ENCODE measurements around the gene MRPS18C.
"Not testable (repeated sequence)": the region's sequence is repeated elsewhere in the genome, so short reads cannot be mapped to it uniquely, and the experiment has no call there.

Gene MRPS18C

GRCh38 chr4:83501671-83502070 is 45.8 kb downstream of the MRPS18C start:
- not testable (repeated sequence) for H3K27ac ChIP-seq (ENCODE audit: low read depth, low read length); H3K9ac ChIP-seq (ENCODE audit: low read depth, low read length); H3K4me3 ChIP-seq (ENCODE audit: low read length); H3K9me3 ChIP-seq (ENCODE audit: insufficient read depth, low read depth, low read length); H3K36me3 ChIP-seq (ENCODE audit: insufficient read depth, low read length); H3K27me3 ChIP-seq (ENCODE audit: insufficient read depth, low read length); H3K4me1 ChIP-seq (ENCODE audit: insufficient read depth, low read length)
- WGBS = 94% methylated on average over 3 of the region's 3 CpGs

GRCh38 chr4:83503974-83504373 is 48.1 kb downstream of the MRPS18C start:
- H3K36me3 ChIP-seq (ENCODE audit: insufficient read depth, low read length) = no peaks in the 10 kb centered on the region
- no peak overlapping the region for H3K4me3 ChIP-seq (ENCODE audit: low read length)
- no peaks in the 10 kb centered on the region for H3K27me3 ChIP-seq (ENCODE audit: insufficient read depth, low read length)
- no peaks in the 10 kb centered on the region for H3K4me1 ChIP-seq (ENCODE audit: insufficient read depth, low read length)
- H3K9ac ChIP-seq (ENCODE audit: low read depth, low read length) = no peak overlapping the region
- no peaks in the 10 kb centered on the region for H3K9me3 ChIP-seq (ENCODE audit: insufficient read depth, low read depth, low read length)
- no peak overlapping the region for H3K27ac ChIP-seq (ENCODE audit: low read depth, low read length)

GRCh38 chr4:83504503-83504902 is 48.6 kb downstream of the MRPS18C start:
- Histone ChIP-seq H3K9ac (ENCODE audit: low read depth, low read length) (no peak overlapping the region), H3K4me1 (ENCODE audit: insufficient read depth, low read length) (no peaks in the 10 kb centered on the region), H3K27me3 (ENCODE audit: insufficient read depth, low read length) (no peaks in the 10 kb centered on the region), H3K27ac (ENCODE audit: low read depth, low read length) (no peak overlapping the region), H3K36me3 (ENCODE audit: insufficient read depth, low read length) (no peaks in the 10 kb centered on the region), H3K4me3 (ENCODE audit: low read length) (no peak overlapping the region), H3K9me3 (ENCODE audit: insufficient read depth, low read depth, low read length) (no peaks in the 10 kb centered on the region)
- 78% methylated on average over 4 of the region's 4 CpGs for WGBS

- no peak overlapping the region for H3K4me3 ChIP-seq (ENCODE audit: low read length)
- H3K9ac ChIP-seq (ENCODE audit: low read depth, low read length) = no peak overlapping the region
- no peak overlapping the region for H3K27ac ChIP-seq (ENCODE audit: low read depth, low read length)
- H3K27me3 ChIP-seq (ENCODE audit: insufficient read depth, low read length) = no peaks in the 10 kb centered on the region
- H3K4me1 ChIP-seq (ENCODE audit: insufficient read depth, low read length) = no peaks in the 10 kb centered on the region
- no peaks in the 10 kb centered on the region for H3K36me3 ChIP-seq (ENCODE audit: insufficient read depth, low read length)
- no peaks in the 10 kb centered on the region for H3K9me3 ChIP-seq (ENCODE audit: insufficient read depth, low read depth, low read length)
- WGBS = 92% methylated on average over 10 of the region's 10 CpGs
Measured at GRCh38 chr4:83504996-83505395, 49.1 kb downstream of the MRPS18C start.

GRCh38 chr4:83509156-83509585 is 53.3 kb downstream of the MRPS18C start:
- not testable (repeated sequence) for H3K9me3 ChIP-seq (ENCODE audit: insufficient read depth, low read depth, low read length)

GRCh38 chr4:83510442-83510841 is 54.6 kb downstream of the MRPS18C start:
- Histone ChIP-seq H3K9ac (ENCODE audit: low read depth, low read length) (no peak overlapping the region), H3K4me1 (ENCODE audit: insufficient read depth, low read length) (no peaks in the 10 kb centered on the region), H3K27ac (ENCODE audit: low read depth, low read length) (no peak overlapping the region), H3K9me3 (ENCODE audit: insufficient read depth, low read depth, low read length) (no peaks in the 10 kb centered on the region), H3K4me3 (ENCODE audit: low read length) (no peak overlapping the region), H3K36me3 (ENCODE audit: insufficient read depth, low read length) (no peaks in the 10 kb centered on the region), H3K27me3 (ENCODE audit: insufficient read depth, low read length) (no peaks in the 10 kb centered on the region)
- 88% methylated on average over 4 of the region's 4 CpGs for WGBS

More at GRCh38 chr4:83509156-83509585, 53.3 kb downstream of the MRPS18C start:
- H3K4me1 ChIP-seq (ENCODE audit: insufficient read depth, low read length); H3K4me3 ChIP-seq (ENCODE audit: low read length); H3K27me3 ChIP-seq (ENCODE audit: insufficient read depth, low read length); H3K27ac ChIP-seq (ENCODE audit: low read depth, low read length); H3K9ac ChIP-seq (ENCODE audit: low read depth, low read length); H3K36me3 ChIP-seq (ENCODE audit: insufficient read depth, low read length): not testable (repeated sequence)
- 76% methylated on average over 3 of the region's 3 CpGs for WGBS
